GM18858 (cell line): ENCODE results near the gene CTDSP2.

Experiments used
- ATAC-seq: cut with Tn5 transposase; IDR thresholded peaks from one replicate; pipeline ENCODE4 v1.9.1; 2021; ENCODE audit not compliant: unreplicated experiment

The CTDSP2 gene

DNA sequence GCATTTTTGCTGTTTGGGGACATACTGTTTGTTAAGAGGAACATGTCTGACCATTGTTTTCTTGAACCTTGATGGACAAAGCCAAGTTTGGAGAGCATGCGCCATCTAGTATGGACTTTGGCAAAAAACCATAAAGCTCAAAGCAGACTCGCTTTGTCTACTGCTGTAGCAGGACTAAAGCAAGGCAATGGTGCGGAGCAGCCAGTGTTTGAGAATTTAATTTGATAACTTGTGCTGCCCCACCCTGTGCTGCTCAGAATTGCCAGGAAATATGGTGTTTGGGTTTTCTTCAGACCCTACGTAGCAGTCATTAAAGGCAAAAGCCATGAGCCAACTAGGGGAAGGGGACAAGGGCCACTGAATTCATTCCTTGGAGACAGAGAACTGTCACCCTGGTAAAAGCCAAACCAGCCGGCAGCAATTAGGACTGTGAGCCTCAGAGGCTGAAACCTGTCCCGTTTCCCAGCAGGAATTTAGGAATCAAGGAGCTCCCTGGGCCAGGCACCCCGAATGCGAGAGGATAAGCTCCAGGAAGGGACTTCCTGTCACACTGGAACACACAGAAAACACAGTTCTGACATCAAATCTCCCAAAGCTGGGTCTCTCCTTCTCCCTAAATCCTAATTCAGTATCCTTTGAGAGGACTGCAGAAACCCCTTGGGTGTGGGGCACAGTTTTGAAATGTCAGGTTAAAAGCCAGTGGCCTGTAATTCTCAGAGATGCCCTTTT is 29.1 kb downstream of the CTDSP2 start:
- ATAC-seq = no peak

DNA sequence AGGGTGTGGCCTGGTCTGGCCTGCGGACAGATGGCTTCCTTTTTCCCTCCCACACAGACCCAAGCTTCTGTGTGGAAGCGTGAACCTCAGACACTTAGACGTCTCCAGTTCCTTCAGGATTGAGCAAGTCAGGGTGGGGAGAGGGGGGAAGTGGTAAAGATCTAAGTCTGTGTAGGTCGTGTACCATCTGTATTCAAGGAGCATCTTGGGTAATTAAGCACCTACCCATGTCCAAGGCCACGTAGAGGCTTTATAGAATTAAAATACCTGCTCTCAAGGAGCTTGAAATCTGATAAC is 29.7 kb downstream of the CTDSP2 start:
- ATAC-seq = no peak

DNA sequence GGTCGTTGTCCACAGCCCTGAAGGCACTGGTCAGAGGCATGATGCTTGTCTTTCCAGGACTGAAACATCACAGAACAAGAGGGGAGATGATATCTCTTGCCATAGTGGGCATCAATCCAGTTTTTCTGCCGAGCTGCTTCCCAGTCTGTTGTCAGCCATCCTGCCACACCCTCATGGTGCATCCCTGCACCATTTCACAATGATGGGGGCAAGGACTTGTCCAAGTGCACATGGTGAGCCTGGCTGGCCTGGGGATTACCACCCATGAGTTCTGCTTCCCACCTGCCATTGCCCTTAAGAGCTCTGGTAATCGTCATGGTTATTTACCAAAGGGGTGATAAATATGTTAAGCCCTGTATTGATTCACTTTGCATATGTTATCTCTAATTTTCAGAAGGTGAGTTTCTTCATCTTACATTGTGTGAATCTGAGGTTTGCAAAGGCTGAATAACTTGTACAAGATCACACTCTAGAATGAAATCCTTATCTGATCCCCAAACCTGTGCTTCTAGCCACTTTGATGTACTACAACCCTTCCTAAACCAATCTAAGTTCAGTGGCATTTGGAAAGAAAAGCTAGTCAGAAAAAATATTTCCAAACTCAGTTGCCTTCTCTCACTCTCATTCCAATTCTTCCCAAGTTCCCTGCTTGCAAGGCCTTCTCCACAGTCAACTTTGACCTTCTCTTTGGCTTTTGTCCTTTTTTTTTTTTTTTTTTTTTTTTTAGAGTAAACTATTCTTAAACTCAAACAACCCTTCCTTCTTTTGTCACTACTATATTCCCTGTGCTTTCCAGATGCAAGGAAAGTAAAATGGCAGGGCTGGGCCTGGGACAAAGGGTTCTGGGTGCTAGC is 30.3 kb downstream of the CTDSP2 start:
- ATAC-seq = no peak

DNA sequence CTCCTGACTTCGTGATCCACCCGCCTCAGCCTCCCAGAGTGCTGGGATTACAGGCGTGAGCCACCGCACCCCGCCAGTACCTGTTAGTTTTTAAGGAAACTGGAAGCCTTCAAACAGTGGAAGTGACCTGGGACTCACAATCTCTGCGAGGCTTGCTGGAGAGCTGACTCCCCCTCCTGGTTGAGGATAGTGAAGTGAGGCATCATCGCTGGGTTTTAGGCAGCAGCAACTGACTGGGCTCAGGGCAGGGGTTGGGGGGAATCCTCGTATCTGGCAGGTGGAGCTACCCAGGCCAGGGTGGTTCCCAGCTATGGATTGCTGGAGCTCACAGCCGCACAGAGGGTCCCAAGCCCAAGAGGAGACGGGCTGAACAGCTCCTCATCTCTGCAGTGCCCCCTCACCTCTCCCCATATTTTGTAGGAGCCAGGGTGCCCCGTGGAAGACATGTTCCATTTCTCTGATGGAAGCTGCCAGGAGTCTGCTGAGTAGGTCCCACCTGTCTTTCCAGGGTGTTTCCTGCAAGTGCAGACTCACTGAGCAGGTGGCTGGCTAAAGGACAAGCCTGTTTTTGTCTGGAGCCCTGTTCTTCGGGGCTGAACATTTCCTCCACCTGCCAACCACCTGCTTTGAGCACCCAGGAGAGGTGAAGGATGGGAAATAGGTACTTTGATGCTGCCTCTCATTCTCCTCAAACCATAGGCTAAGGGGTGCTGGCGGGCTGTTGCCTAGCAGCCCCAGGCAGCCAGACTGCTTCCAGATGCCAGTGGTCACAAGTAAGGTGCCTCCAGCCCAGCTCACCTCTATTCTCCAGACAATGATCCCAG is 31.1 kb downstream of the CTDSP2 start:
- ATAC-seq = no peak

DNA sequence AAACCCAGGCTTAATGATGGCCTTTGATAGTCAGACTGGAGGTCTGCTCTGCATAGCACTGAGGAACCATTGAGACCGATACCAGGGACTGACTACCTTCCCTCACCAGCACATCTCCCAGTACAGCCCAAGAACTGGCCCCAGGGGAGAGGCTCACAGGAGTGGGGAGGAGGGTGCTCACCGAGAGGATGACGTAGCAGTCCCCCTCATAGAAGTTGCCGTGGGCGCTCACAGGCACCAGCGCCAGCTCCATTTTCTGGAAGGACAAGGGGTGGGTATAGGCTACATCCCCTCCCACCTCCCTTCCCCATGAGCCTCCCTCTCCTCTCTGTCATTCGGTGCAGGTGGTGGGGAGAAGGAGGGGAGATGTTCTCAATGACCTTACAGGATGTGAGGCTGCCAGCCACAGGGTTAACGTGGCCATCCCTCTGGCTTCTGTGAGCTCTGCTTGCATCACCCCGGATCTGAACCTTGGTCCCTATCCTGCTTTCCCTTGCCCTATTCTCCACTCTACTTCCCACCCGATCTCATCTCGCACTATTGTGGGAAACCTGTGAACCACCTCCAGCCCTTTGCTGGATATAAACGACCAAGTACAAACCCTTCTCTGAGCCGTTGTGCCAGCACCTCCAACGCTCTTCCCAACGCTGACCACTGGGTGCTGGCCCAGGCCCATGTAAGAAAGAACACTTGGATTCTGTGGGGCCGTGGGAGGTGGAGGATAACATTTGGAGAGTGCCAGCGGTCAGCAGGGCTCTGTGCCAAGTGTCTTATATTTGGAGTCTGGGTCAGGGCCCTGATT is 32.4 kb downstream of the CTDSP2 start:
- ATAC-seq = no peak

DNA sequence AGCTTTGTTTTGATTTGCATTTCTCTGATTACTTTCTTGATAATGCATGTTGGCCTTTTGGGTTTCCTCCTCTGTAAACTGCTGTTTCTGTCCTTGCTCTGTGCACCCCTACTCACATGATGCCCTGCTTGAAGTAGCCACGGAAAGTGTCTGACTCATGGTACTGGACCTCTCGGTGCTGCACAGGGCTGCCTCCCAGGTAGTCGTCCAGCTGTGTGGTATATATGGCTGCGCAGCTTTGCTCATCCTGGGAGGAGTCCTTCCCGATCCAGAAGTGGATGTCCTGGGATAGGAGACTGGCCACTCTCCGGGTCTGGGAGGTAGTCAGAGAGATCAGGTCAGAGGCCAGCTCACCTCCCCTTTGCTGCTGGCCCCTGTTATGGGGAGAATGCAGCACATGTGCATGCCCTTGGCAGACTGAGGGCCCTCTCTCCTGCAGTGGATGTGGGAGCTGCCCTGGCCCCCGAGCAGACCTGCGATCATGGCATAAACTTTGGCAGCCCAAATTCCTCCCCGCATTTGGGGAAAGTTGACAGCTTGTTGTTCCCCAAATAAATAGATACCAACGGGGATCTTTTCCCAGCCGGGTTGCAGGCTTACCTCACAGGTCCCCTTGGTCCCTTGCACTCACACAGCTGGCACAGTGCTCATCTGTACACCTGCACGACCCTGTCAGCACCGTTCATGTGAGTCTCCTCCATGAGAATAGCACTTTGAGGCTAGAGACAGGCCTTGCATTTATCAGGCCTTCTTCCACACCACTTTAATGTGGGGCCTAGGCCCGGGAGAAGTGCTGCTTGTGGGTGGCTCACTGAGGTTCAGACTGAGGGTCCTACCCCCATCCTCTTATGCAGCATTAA is 33.2 kb downstream of the CTDSP2 start:
- ATAC-seq = no peak

DNA sequence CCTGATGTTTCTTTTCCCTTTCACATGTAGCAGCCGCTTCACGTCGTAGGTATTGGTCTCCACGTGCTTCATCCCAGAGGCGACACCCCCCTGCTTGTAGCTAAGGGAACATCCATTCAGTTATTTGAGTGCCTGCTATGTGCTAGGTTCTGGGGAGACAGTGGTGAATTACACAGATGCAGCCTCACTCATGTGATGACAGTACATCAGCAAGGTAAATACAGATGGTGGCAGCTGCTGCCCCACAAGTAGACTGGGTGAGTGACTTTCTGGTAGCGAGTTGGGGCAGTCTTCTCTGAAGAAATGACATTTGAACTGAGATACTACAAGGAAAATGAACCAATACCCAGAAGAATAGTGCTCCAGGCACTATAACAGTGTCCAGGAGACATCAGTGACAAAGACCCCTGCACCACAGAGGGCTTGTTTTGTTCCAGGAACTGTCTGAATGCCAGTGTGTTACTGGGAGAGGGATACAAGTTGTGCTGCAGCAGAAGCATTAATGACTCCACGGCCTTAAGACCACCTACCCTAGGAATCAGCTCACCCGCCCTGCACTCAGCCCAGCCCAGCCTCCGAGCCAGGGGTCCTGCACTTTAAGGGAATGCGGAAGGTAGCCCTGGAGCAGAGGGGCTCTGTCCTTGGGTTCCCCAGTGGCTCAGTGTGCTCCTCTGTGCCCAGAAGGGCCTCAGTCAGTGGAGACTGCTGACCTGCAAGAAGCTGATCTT is 35.3 kb downstream of the CTDSP2 start:
- no peak for ATAC-seq

DNA sequence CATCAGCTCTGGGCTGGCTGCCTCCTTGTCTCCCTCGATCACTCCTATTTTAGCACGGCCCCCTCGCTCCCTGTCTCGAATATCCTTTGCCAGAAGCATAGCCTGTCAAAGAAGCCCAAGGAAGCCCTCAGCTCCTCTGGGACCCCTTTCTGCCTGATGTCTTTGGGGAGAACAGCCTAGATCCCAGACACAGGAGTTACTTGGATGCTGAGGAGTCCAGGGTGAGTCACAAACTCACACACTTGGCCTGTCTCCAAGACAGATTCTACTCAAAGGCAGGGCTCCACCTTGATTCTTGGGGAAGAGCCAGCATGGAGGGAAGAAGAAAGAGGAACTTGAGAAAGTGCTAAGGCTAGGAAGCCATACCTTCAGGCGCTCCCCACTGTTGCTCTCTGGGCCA is 36.1 kb downstream of the CTDSP2 start:
- no peak for ATAC-seq

DNA sequence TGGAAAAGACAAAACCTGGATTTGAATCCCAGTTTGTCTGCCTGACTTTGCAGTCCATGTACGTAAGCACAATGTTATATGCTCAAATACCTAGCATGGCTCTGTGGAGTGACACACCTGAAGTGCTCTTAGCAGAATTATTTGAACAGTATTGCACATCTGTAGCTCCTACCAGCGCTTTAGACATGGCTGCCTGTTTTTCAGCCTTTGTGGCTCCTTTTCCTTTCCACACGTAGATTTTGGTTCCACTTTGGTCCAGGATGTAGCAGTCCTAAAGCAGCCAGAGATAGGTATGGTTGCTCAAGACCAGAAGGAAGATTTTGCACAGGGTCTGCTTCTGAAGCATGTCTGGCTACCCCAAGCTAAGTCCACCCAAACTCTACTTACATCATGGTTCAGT is 37.1 kb downstream of the CTDSP2 start:
- no peak for ATAC-seq

DNA sequence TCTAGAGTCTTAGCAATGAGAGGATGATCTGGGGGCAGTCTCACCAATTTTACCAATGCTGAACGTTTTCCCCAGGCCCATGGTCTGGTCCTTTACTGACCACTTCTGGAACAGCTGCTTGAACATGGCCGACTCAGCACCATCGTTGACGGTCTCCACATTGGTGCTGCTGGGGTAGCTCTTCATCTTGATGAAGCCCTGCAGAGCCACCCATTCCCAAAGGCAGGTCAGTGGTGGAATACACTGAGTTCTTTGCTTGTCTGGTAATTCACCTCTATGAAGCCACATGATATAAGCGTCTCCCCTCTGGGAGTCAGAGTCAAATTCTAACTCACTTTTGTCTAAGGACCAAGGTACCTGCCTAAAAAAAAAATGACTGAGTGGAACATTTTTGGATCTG is 38.2 kb downstream of the CTDSP2 start:
- ATAC-seq = no peak

DNA sequence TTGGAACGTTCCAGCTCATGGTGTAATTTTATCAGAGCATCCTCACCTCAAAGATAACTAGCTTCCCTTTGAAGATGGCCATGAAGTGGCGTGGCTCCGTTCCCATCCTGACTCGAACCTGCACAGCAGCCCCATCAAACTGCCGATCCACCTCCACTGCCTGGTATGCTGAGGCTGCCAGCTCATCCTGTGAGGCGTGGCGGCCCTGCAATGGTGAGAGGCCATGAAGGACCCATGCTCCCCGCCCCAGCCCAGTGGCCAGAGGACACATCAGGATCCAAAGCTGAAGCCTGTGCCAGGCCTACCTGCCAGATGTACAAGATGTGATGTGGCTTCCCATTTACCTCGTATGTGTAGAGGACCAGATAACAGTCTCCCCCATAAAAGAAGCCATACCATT is 39.2 kb downstream of the CTDSP2 start:
- ATAC-seq = no peak

DNA sequence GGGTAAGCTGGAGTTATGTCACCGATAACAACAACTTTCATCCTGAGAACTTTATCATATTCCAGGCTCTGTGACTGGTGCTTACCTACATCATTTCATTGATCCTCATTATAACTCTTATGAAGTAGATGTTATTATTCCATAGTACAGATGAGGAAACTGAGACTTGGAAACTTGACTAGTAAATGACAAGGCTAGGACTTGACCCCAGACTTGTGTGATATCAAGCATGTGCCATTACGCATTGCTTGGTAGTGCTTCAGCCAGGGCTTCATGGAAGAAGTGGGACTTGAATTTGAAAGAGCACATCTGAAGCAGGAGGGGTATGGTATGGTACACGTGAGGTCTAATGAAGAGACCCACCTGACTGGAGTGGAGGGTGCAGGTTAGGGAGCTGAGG is 39.9 kb downstream of the CTDSP2 start:
- ATAC-seq = no peak

DNA sequence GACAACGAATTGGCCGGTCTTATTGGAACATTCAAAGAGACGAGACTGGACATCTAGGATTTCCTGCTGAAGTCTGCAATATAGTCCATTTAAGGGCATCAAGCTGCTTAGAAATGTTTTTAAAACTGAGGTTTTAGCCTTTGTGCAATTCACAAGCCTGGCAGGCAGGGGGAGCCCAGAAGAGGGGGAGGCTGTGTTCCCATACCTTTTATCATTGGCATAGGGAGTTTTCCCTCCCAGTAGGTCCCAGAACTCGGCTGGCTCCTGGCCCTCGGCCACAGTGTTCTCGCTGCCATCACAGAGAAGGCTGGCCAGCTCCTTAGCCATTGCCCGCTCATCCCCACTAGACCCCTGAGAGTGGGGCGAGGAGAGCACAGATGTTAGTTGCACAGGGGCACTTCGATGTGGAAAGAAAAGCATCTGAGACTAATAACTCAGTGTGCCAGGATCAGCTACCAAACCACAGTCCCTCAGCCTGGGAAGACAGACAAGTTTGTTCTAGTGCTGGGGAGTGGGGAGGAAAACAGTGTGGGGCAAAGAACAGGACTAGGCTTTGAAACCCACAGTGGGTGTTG is 43.1 kb downstream of the CTDSP2 start:
- ATAC-seq = no peak

DNA sequence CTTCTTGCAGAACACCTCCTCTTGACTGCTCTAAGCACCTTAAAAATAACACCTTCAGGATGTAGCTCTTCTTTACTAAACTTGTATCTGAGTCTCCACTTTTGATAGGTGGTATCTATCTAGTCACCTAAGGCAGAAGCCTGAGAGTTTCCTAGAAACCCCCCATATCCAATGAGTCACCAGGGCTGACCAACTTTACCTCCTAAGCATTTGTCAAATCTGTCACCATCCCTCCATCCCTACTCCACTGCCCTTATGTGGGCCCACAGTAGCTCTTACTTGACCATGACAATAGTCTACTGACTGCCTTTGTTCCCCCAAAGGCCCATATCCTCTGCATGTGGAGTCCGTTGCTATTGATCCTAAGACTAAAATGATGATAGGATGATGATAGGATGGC is 43.9 kb downstream of the CTDSP2 start:
- ATAC-seq = no peak

DNA sequence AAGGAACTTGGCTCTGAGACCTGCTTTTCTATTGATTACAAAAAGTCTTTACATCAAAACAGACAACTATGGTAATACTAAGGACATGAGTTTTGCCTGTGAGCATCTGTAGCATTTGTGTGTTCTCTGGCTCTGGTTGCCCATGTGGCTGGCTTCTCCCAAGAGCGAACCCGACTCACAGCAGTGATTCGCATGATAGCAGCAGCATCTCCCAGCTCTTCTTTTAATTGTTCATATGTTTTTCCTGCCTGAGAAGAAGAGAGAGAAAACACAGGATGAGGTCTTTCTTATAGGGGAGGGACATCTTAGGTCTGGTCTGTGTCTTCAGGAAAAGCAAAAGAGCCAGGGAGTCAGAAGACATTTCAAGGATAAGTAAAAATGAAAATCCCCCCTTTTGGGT is 45.6 kb downstream of the CTDSP2 start:
- ATAC-seq = no peak

DNA sequence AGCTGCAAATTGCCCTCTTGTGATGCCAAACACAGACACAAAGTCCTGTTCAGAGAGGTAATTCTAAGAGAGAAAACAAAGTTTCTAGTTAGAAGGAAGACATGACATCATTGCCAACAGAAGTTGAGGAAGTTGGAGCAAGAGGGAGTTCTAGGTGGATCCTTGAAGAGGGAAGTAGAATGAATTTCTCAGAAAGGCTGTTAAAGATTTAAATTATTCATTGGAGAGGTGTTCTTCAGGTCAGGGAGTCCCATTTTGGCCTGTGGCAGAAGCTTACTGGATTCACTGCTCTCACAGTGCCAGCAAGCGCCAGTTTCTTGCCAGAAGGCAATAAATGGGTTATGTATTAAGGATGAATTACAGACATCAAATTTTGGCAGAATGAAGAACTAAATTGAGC is 48.6 kb downstream of the CTDSP2 start:
- ATAC-seq = no peak

DNA sequence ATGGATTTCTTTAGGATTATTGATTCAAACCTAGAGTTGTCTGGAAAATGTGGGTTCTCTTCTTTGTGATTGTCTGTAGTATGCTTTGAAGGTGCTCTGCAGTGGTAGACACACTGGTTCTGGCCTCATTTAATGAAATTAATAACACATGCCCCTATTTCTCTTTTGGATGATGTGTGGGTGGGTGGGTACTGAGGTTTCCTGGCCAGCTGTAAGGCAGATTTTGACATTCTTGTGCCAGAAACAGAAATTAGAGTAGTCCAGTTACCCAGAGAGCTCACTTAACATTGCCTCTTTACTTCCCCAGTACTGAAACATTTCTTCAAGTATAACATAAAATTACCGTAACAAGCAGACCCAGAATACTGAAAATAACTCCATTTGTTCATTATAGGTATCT is 49.5 kb downstream of the CTDSP2 start:
- ATAC-seq = no peak

DNA sequence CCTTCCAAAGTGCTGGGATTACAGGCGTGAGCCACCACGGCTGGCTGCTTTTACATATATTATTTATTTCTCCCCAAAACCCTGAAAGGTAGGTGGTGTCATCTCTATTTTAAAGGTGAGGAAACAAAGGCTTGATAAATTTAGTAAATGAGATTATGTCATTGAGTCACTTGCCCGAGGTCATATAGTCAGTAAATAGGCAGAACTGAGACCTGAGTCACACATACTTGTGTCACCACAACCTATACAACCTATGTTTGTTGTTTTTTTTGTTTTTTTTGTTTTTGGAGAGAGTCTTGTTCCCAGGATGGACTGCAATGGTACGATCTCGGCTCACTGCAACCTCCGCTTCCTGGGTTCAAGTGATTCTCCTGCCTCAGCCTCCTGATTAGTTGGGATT is 51.2 kb downstream of the CTDSP2 start:
- ATAC-seq = no peak

DNA sequence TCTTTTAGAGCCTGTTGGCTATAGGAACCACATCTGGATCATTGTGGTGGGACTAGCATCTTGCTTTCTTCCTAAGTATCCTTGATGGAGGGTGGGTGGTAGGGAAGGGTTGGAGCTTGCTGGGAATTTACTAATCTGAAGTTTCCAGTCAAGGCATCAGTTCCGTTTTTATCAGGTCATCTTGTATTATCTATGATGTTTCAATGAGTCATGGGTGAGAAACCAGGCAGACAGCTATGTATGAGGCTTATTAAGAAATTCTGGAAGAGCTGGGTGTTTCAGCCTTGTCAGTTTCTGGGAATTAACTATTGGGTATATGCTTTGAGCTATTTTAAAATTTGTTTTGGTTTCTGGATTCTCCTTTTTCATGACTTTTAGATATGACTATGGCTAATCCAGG is 52.6 kb downstream of the CTDSP2 start:
- ATAC-seq = no peak
